ENCODE measurements around the gene PKP4.

GRCh38 chr2:158685646-158686045 lies 228.9 kb downstream of the PKP4 start:
- TF ChIP-seq EZH2phosphoT487 (IDR thresholded peaks at IDR 0.05; ENCODE audit: insufficient read depth, low read depth) (no peak), EZH2 (IDR thresholded peaks at IDR 0.05; ENCODE audit: insufficient read depth, poor library complexity, severe bottlenecking) (no peak)

Measured in GM23248 (cell line).